Measurements from ENCODE around the gene SLC24A5.

GRCh38 chr15:48145923-48146322 lies 25.1 kb downstream of the SLC24A5 start:
- TF ChIP-seq BCL11A (IDR thresholded peaks at IDR 0.05; ENCODE audit: low read depth, low read length) (no peak), EP300 (IDR thresholded peaks at IDR 0.05; ENCODE audit: borderline replicate concordance in 1 of 2, control insufficient read depth in 1 of 2, low read depth in 2 of 2, low read length in 2 of 2) (no peak), CTCF (IDR thresholded peaks at IDR 0.05 in 2 of 3, conservative IDR thresholded peaks at IDR 0.05 in 1 of 3; ENCODE audit: control insufficient read depth in 2 of 3, extremely low read depth in 1 of 3, insufficient read depth in 1 of 3, low read depth in 3 of 3, low read length in 3 of 3) (no peak), MAX (IDR thresholded peaks at IDR 0.05; ENCODE audit: low read depth, low read length) (no peak), JUND (IDR thresholded peaks at IDR 0.05; ENCODE audit: low read depth, low read length) (no peak), TAF1 (IDR thresholded peaks at IDR 0.05; ENCODE audit: borderline replicate concordance, low read depth, low read length) (no peak), ZNF207 (IDR thresholded peaks at IDR 0.05; ENCODE audit: borderline replicate concordance) (no peak), E2F4 (IDR thresholded peaks at IDR 0.05; ENCODE audit: low read depth, low read length) (no peak)

Data from GM12878 (cell line).